ENCODE measurements around the gene TERC.

Gene TERC

DNA sequence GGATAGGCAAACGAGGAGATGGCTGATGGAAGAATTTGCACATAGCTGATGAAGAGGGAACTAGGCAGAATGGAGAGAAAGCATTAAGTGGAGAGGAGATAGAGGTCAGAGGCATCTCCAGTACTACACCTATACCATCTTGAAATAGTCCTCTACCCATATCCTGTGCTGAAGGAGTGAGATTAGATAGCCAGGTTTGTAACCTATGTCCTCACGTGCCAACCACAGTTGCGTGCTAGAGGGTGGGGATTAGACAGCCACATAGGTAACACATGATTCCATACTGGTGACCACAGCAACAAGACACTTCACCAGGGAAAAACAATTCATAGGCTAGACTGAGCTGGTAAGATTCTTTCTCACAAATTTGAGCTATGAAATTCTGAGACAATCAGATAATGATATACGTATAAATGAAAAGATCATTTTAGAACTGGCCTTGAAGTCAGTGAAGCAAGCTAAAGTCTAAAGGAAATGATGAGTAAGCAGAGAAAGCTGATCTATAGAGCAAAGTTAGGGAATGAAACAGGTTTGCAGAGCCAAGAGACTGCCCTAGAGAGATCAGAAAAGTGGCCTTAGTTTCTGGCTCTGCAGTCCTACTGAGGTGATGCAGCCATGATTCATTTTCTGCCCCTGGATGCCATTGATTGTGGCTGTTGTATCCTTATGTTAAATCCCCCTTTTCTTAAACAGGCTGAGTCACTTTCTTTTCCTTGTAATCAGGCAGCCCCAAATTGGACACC is 26.0 kb upstream of the TERC start:
- peak; percentile 49 to 74 for DNase-seq
- Histone ChIP-seq H2AFZ (ENCODE audit: insufficient read depth, low read length, poor library complexity) (no peak overlapping the region), H3K79me1 (ENCODE audit: low read length) (no peaks in the 10 kb centered on the region), H4K91ac (ENCODE audit: low read depth, low read length) (no peak overlapping the region), H3K36me3 (ENCODE audit: control insufficient read depth in 1 of 2, insufficient read depth in 2 of 2, low read length in 2 of 2) (peaks cover 5 to 8% of the 10 kb centered on the region in 2 experiments), H4K8ac (ENCODE audit: low read depth, low read length) (no peak overlapping the region), H3K4ac (ENCODE audit: low read depth, low read length) (no peak overlapping the region), H2AK5ac (ENCODE audit: low read length) (no peak overlapping the region), H3K27me3 (ENCODE audit: insufficient read depth, low read length) (no peaks in the 10 kb centered on the region), H3K4me1 (ENCODE audit: control insufficient read depth in 1 of 2, insufficient read depth in 2 of 2, low read length in 2 of 2) (no peaks in the 10 kb centered on the region), H2BK120ac (ENCODE audit: insufficient read depth, low read length, poor library complexity) (no peak overlapping the region), H2BK12ac (ENCODE audit: low read length) (no peak overlapping the region), H3K9ac (ENCODE audit: low read length) (no peak overlapping the region), H3K27ac (ENCODE audit: low read depth, low read length) (no peak overlapping the region), H3K14ac (ENCODE audit: low read length) (no peak overlapping the region), H3K9me3 (ENCODE audit: insufficient read depth, low read depth, low read length) (no peaks in the 10 kb centered on the region), H3K79me2 (ENCODE audit: control insufficient read depth, insufficient read depth, low read length, poor library complexity) (no peaks in the 10 kb centered on the region), H3K4me3 (ENCODE audit: low read depth, low read length) (no peak overlapping the region), H3K4me2 (ENCODE audit: low read length) (no peak overlapping the region), H3K23ac (ENCODE audit: low read length) (no peak overlapping the region), H3K18ac (ENCODE audit: low read length) (no peak overlapping the region), H2BK5ac (ENCODE audit: low read depth, low read length, poor library complexity) (no peak overlapping the region), H4K12ac (ENCODE audit: low read depth, low read length) (no peak overlapping the region)
- no CpG with 5 or more reads among the region's 4 CpGs for WGBS (ENCODE audit: extremely low coverage, insufficient coverage, insufficient read length)

DNA sequence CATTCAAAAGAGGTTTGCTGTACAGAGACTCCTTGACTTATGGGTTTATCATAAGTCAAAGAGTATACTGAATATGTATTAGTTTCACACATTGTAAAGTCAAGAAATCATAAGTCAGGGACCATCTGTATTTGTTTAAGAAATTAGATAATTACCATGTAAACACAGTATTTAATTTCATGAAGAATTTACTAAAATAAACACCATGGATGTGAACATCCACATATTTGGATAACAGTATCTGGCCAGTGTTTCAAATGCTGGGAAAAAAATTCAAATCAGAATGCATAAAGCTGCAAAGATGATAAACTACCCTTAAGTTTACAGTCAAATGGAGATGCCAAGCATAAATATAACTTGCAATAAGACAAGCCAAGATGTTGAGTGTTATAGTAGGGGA is 25.4 kb upstream of the TERC start:
- H2AK5ac ChIP-seq (ENCODE audit: low read length) = no peak overlapping the region
- H3K4me1 ChIP-seq (ENCODE audit: control insufficient read depth in 1 of 2, insufficient read depth in 2 of 2, low read length in 2 of 2) = no peaks in the 10 kb centered on the region
- no peaks in the 10 kb centered on the region for H3K9me3 ChIP-seq (ENCODE audit: insufficient read depth, low read depth, low read length)
- H3K4me2 ChIP-seq (ENCODE audit: low read length) = no peak overlapping the region
- H4K91ac ChIP-seq (ENCODE audit: low read depth, low read length) = no peak overlapping the region
- H3K23ac ChIP-seq (ENCODE audit: low read length) = no peak overlapping the region
- H3K14ac ChIP-seq (ENCODE audit: low read length) = no peak overlapping the region
- no peak overlapping the region for H2BK5ac ChIP-seq (ENCODE audit: low read depth, low read length, poor library complexity)
- no peak overlapping the region for H3K27ac ChIP-seq (ENCODE audit: low read depth, low read length)
- H3K9ac ChIP-seq (ENCODE audit: low read length) = no peak overlapping the region
- no peak overlapping the region for H3K4ac ChIP-seq (ENCODE audit: low read depth, low read length)
- no peaks in the 10 kb centered on the region for H3K79me2 ChIP-seq (ENCODE audit: control insufficient read depth, insufficient read depth, low read length, poor library complexity)
- H2AFZ ChIP-seq (ENCODE audit: insufficient read depth, low read length, poor library complexity) = no peak overlapping the region
- no peak overlapping the region for H2BK120ac ChIP-seq (ENCODE audit: insufficient read depth, low read length, poor library complexity)
- no peak overlapping the region for H4K8ac ChIP-seq (ENCODE audit: low read depth, low read length)
- peaks cover 5 to 11% of the 10 kb centered on the region in 2 experiments for H3K36me3 ChIP-seq (ENCODE audit: control insufficient read depth in 1 of 2, insufficient read depth in 2 of 2, low read length in 2 of 2)
- no peak overlapping the region for H3K18ac ChIP-seq (ENCODE audit: low read length)
- H3K27me3 ChIP-seq (ENCODE audit: insufficient read depth, low read length) = no peaks in the 10 kb centered on the region
- no peak overlapping the region for H4K12ac ChIP-seq (ENCODE audit: low read depth, low read length)
- H2BK12ac ChIP-seq (ENCODE audit: low read length) = no peak overlapping the region
- no peak overlapping the region for H3K4me3 ChIP-seq (ENCODE audit: low read depth, low read length)
- DNase-seq = no peak
- H3K79me1 ChIP-seq (ENCODE audit: low read length) = no peaks in the 10 kb centered on the region

DNA sequence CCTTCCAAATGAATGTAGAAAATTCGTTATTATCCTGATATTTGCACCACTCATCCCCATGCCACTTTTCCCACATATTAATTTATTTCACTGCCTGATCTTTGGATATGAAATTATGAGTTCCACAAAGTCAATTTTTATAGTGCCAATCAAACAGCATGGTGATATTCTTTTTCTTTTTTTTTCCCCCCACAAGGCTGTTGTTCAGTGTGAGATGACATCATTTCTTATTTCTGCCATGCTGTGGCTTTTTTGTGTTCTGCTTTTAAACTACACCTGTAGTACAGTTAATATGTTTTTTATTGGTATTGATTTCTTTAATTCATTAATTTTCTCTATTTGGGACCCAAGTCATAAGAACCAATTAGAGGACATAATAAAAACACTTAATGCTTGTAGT is 22.9 kb upstream of the TERC start:
- no peak overlapping the region for H3K27ac ChIP-seq (ENCODE audit: low read depth, low read length)
- no peaks in the 10 kb centered on the region for H3K27me3 ChIP-seq (ENCODE audit: insufficient read depth, low read length)
- no CpG with 5 or more reads among the region's 1 CpG for WGBS (ENCODE audit: extremely low coverage, insufficient coverage, insufficient read length)
- H3K4me3 ChIP-seq (ENCODE audit: low read depth, low read length) = no peak overlapping the region
- H3K4me1 ChIP-seq (ENCODE audit: control insufficient read depth in 1 of 2, insufficient read depth in 2 of 2, low read length in 2 of 2) = no peaks in the 10 kb centered on the region
- no peak overlapping the region for H3K18ac ChIP-seq (ENCODE audit: low read length)
- H3K4me2 ChIP-seq (ENCODE audit: low read length) = no peak overlapping the region
- H3K4ac ChIP-seq (ENCODE audit: low read depth, low read length) = no peak overlapping the region
- no peak overlapping the region for H2AK5ac ChIP-seq (ENCODE audit: low read length)
- DNase-seq = no peak
- H3K79me1 ChIP-seq (ENCODE audit: low read length) = no peaks in the 10 kb centered on the region
- no peaks in the 10 kb centered on the region for H3K9me3 ChIP-seq (ENCODE audit: insufficient read depth, low read depth, low read length)
- H3K14ac ChIP-seq (ENCODE audit: low read length) = no peak overlapping the region
- no peak overlapping the region for H4K8ac ChIP-seq (ENCODE audit: low read depth, low read length)
- H4K91ac ChIP-seq (ENCODE audit: low read depth, low read length) = no peak overlapping the region
- no peak overlapping the region for H3K23ac ChIP-seq (ENCODE audit: low read length)
- H2BK12ac ChIP-seq (ENCODE audit: low read length) = no peak overlapping the region
- no peak overlapping the region for H2AFZ ChIP-seq (ENCODE audit: insufficient read depth, low read length, poor library complexity)
- H2BK120ac ChIP-seq (ENCODE audit: insufficient read depth, low read length, poor library complexity) = no peak overlapping the region
- no peak overlapping the region for H3K9ac ChIP-seq (ENCODE audit: low read length)
- no peak overlapping the region for H4K12ac ChIP-seq (ENCODE audit: low read depth, low read length)
- peaks cover 5 to 11% of the 10 kb centered on the region in 2 experiments for H3K36me3 ChIP-seq (ENCODE audit: control insufficient read depth in 1 of 2, insufficient read depth in 2 of 2, low read length in 2 of 2)
- no peaks in the 10 kb centered on the region for H3K79me2 ChIP-seq (ENCODE audit: control insufficient read depth, insufficient read depth, low read length, poor library complexity)
- no peak overlapping the region for H2BK5ac ChIP-seq (ENCODE audit: low read depth, low read length, poor library complexity)

DNA sequence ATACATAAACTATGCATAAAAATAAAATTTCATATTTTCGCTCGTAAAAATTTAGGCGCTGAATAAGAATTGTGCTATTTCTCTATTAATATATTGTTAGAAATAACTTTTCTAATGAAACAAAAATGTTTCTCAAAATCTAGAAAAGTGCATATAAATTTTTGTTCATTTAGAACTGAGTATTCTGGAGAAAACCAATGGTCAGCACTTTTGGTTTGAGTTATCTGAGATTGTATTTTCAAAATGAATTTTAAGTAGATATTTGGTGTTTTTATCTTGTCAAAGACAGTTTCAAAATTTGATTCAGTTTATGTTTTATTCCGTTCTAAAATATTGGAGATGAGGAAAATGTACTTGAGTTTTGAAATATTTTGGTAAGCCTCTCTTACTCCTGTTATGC is 22.3 kb upstream of the TERC start:
- no peak overlapping the region for H3K9ac ChIP-seq (ENCODE audit: low read length)
- no peak overlapping the region for H4K91ac ChIP-seq (ENCODE audit: low read depth, low read length)
- no peak overlapping the region for H2BK5ac ChIP-seq (ENCODE audit: low read depth, low read length, poor library complexity)
- H3K14ac ChIP-seq (ENCODE audit: low read length) = no peak overlapping the region
- no peaks in the 10 kb centered on the region for H3K27me3 ChIP-seq (ENCODE audit: insufficient read depth, low read length)
- WGBS (ENCODE audit: extremely low coverage, insufficient coverage, insufficient read length) = no CpG with 5 or more reads among the region's 4 CpGs
- no peaks in the 10 kb centered on the region for H3K79me2 ChIP-seq (ENCODE audit: control insufficient read depth, insufficient read depth, low read length, poor library complexity)
- no peak overlapping the region for H4K8ac ChIP-seq (ENCODE audit: low read depth, low read length)
- H2AFZ ChIP-seq (ENCODE audit: insufficient read depth, low read length, poor library complexity) = no peak overlapping the region
- H3K23ac ChIP-seq (ENCODE audit: low read length) = no peak overlapping the region
- H4K12ac ChIP-seq (ENCODE audit: low read depth, low read length) = no peak overlapping the region
- no peak for DNase-seq
- H2BK120ac ChIP-seq (ENCODE audit: insufficient read depth, low read length, poor library complexity) = no peak overlapping the region
- H3K9me3 ChIP-seq (ENCODE audit: insufficient read depth, low read depth, low read length) = no peaks in the 10 kb centered on the region
- H3K27ac ChIP-seq (ENCODE audit: low read depth, low read length) = no peak overlapping the region
- H3K36me3 ChIP-seq (ENCODE audit: control insufficient read depth in 1 of 2, insufficient read depth in 2 of 2, low read length in 2 of 2) = peaks cover 3 to 10% of the 10 kb centered on the region in 2 experiments
- H3K4me3 ChIP-seq (ENCODE audit: low read depth, low read length) = no peak overlapping the region
- H3K4ac ChIP-seq (ENCODE audit: low read depth, low read length) = no peak overlapping the region
- no peak overlapping the region for H2AK5ac ChIP-seq (ENCODE audit: low read length)
- H3K4me2 ChIP-seq (ENCODE audit: low read length) = no peak overlapping the region
- no peaks in the 10 kb centered on the region for H3K4me1 ChIP-seq (ENCODE audit: control insufficient read depth in 1 of 2, insufficient read depth in 2 of 2, low read length in 2 of 2)
- no peak overlapping the region for H3K18ac ChIP-seq (ENCODE audit: low read length)
- H3K79me1 ChIP-seq (ENCODE audit: low read length) = no peaks in the 10 kb centered on the region
- no peak overlapping the region for H2BK12ac ChIP-seq (ENCODE audit: low read length)
